GM18870 (cell line): Measurements from ENCODE around the gene AMHR2.

Experiments
- ATAC-seq: cut with Tn5 transposase; IDR thresholded peaks from one replicate; pipeline ENCODE4 v1.9.1; 2021; ENCODE audit warnings: moderate library complexity; ENCODE audit not compliant: unreplicated experiment

The AMHR2 gene

DNA sequence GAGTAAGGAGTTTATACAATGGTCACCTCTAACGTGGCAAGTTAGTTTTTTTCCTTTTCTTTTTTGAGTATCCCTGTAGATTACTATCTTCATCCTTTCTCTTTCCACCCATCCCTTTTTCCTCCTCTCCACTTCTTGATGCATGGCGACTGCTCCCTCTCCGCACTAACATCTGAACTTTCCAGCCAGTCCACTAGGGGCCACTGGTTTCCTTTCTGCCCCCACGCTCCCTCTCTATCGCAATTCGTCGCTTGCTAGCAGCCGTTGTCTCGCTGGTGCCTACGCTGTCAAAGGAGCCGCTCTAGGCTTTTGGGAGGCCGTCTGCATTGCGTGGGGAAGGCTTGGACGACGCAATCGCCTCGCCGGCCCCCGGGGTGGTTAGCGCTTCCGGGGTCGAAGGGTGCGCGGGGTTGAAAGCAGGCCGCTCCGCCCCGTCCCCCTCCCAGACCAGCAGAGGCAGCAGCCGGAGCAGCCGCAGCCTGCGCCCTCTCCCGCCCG, 28.1 kb downstream of the AMHR2 start, which contains the start of gene PCBP2:
Gene PCBP2, plus strand, starts transcription at position 442 of the 498 bp plus-strand sequence. CDS start 2,699 bp downstream, outside the sequence.
- peak; percentile 91 for ATAC-seq

DNA sequence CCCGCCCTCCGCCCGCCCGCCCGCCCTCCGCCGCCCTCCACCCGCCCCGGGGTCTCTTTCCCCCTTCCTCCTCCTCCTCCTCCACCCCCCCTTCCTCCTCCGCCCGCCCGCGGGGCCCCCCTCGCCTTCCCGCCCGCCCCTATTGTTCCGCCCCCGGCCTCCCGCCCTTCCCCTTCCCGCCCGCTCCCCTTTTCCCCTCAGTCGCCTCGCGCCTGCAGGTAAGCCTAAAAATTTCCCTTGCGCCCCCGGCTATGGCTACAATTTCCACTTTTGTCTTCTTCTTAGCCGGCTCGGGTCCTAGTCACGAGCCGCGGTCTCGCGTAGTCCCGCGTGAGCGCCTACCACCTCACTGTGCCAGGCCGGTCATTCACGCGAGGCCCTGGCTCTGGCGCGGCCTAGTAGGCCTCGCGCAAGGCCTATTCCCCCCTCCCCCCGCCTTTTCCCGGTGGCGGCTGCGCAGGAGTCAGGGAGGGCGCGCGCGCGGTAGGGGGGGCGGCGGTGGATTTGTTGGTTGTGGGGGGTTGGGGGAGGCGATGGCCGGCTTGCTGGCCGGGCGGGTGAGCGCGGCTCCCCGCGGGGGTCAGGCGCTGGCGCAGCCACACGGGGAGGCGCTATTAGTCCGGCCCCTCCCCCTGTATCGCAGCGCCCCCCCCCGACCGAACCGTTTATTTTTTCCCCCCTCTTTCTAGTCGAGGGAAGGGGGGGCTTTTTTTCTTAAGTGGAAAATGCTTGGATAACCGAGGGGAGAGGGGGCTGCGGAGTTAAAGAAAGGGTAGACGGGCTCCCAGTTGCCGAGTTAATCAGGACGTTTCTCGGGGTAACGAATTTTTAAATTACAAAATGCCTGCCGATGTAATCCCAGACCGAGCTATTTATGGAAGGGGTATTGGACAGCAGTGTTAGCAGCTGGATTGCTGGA, 28.8 kb downstream of the AMHR2 start:
- ATAC-seq, result no peak

DNA sequence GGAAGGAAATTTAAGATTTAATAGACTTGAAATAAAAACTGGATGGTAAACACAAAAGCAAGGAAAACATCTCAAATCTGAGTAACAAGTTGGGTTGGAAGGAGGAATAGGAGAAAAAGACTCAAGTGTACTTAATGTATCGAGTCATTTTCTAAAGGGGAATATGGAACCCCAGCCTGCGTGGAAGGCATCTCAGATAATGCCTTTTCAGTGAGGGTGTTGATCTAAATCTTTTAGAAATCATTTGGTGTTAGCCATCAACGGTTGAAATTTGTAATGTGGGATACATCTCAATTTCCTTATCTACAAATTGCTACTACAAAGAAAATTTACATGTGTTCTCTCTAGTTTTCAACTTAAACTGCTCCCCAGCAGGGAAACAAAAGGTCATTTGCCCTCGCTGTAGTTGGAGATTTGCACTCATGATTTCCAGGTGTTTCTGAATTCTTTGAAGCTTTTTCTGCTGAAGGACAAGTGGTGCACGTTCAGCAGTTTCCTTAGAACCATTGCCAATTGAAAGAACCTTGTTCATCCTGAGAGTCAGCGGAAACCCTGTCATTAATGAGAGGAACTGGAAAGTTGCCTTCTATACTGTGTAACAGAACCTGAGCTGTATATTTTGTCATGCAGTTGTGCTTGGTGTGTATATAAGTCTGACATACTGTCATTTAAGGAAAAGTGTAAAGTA, 30.4 kb downstream of the AMHR2 start:
- no peak for ATAC-seq

DNA sequence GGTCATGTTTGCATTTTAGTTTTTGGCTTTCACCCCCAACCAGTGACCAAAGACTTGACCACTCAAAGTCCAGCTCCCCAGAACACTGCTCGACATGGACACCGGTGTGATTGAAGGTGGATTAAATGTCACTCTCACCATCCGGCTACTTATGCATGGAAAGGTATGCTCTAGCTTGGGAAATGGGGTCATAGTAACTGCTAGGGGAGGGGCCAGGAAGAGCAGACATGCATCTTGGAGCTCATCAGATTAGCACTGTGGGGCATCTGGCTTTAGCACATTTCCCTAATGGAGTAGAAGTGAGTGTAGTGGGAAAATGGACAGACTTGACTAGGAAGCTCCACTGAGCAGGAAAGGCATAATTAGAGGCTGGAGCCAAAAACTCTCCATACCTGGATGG, 31.1 kb downstream of the AMHR2 start:
- ATAC-seq, result no peak

DNA sequence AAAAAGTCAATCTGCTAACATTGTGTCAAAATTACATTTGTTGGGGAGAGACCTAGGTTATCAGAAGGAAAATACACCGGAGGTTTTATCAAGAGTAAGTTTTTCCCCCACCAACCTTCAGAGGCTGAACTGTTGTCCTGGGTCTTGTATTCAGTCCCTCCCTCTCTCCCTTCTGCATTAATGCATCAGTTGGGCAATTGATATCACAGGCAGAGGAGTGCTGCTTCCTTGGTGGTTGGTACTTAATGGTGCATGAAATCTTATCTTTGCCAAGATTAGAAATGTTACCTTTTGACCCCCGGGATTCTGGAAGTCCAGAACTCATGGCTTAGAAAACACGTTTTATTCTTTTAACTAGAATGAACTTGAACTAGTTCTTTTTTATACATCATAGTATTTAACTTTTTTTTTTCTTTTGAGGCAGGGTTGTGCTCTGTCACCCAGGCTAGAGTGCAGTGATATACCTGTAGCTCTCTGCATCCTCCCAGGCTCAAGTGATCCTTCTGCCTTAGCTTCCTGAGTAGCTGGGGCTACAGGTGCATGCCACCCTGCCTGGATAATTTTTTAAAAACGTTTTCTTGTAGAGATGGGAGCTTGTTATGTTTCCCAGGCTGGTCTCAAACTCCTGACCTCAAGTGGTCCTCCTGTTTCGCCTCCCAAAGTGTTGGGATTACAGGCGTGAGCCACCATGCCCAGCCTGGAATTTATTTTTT, 33.2 kb downstream of the AMHR2 start:
- no peak for ATAC-seq

DNA sequence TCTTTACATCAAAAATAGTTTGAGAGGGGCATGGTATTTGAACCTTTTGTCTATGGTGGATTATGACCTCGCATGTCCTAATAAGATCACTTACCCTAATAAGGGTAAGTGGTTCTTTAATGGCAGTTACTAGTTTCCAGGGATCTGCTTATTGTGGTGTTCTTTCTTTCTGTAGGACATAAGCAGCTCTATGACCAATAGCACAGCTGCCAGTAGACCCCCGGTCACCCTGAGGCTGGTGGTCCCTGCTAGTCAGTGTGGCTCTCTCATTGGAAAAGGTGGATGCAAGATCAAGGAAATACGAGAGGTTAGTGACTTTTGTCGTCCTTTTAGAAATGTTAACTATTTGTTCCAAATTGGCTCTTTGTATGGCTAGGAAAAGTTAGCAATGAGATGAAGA, 35.4 kb downstream of the AMHR2 start:
- no peak for ATAC-seq

DNA sequence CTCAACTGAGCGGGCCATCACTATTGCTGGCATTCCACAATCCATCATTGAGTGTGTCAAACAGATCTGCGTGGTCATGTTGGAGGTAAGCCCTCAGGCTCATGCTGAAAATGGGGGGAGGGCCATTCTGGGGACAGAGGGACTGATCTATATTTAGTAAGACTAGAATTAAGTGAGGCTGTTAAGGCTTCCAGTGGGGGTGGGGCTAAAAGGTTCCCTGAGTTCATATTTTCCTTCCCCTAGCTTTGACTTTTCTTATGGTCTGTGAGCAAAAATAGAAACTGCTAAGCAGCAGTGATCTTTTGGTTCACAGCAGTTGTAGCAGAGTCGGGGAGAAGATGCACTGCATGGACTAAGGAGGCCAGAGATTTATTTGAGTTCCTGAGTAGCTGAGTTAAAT, 37.4 kb downstream of the AMHR2 start:
- ATAC-seq, result no peak

DNA sequence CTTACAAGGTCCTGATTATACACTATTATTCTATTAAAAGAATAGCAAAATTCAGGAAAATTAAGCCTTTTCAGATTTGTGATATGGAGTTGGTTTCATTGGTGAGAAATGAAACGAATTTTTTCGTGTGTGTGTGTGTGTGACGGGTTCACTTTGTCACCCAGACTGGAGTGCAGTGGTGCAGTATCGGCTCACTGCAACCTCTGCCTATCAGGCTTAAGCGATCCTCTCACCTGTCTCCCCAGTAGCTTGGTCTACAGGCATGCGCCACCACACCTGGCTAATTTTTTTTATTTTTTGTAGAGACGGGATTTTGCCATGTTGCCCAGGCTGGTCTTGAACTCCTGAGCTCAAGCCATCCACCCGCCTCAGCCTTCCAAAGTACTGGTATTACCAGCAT, 37.9 kb downstream of the AMHR2 start:
- ATAC-seq, result no peak

DNA sequence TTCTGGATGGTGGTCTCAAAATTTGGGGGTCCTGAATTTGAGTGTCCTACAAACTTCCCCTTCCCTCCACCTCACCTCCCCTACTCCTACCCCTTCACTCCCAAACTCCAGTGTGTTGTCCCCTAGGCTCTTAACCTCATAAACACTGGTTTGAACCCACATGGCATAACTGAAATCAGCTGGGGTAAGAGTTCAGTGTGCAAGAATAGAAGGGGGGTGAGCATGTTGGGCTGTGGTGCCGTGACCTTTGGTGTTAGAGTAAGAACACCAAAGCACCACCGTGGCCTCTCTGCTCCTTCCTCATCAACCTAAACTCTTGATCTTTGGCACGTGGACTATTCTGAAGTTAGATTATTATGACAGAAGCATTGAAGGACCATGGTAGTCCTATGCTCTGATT, 39.3 kb downstream of the AMHR2 start:
- ATAC-seq, result no peak

DNA sequence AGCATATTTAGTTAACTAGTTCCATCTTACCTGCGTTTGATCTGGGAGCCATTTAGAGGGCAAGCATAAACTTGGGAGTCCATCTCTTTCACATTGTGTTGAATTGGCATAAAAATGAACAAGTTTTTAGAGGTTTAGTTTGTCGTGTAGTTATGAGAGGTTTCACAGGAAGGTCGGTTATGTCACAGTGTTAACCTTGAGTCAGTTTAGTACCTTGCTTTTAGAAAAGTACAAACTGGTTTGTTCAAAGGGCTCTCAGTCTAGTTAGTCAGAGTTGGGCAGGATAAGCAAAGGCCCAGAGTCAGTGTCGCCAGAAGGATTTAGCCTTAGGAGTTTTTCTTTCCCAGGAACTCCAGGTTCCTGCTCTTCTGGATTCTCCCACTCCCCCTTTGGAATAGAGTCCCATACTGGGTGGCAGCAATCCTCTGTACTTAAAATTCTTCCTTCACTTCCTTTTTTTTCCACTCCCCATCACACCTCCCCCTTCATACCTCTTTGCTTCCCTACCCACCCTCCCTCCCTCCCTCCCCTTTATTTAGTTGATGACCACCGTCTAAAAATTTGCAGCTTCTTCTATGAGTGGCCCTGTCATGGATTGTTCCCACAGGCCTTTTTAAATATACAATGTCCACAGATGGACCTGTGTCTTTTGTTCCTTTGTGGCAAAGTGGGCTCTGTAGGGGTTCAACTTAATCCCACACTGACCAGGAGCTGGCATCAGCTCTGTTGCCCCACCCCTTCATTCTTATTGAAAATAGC, 40.3 kb downstream of the AMHR2 start:
- ATAC-seq, result no peak

DNA sequence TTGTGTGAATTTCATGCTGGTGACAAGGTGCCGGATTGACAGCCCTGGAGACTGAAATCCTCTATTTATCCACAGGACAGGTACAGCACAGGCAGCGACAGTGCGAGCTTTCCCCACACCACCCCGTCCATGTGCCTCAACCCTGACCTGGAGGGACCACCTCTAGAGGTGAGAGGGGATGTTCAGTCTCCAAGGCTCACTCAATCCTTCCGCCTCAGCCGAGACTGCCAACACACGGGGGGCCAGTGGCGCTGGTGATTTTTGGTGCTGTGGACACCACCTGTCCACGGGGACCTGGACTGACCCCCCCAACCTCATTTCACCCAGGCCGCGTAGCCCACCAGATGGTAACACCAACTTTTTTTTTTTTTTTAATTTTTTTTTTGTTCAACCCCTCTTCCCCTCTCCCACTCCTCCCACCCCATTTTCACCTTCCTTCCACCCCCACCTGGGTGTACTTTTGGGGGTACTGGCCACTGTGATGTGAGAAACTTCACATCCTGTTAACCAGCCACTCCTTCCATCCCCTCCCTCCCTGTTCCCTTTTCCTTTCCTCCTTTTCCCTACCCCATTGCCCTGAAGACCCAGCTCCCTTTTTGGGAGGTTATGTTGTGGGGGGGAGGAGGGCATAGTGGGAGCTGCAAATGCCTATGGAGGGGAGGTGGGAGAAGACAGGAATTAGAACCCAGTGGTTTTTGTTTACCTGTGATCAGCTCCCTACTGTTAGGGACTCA, 41.2 kb downstream of the AMHR2 start:
- no peak for ATAC-seq

DNA sequence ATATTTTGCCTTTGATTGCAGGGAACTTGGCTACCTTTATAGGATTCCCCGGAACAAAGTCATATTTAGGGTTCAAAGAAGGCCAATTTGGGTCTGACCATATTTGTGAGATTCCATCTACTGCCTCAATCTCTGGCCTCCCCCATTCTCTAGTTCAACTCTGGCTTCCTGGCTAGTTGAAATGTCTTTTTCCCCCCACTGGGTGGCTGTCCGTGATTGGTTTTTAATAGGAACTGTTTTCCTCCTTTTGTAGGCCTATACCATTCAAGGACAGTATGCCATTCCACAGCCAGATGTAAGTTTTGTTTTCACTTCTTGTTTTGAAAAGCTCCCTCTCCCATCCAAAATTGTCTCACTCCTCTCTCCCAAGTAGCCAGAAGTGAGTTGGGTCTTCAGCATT, 42.0 kb downstream of the AMHR2 start:
- ATAC-seq, result no peak

DNA sequence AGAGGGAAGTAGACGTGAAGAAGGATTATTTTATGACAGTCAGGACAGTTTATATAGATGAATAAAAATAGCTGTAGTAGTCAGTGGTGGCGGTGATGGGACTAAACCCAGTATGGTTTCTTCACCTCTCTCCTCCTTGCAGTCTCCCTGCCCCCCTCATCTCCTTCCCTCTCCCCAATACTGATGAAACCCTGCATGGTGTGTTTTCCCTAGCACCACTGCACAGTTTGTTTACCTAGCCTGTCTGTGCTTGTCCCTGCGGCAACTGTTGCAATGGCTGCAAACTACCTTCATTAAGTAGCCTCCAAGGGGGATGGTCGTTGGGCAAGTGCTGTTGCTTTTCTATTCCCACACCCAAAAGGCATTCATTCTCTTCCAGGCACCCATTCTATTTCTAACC, 43.0 kb downstream of the AMHR2 start:
- ATAC-seq, result no peak

DNA sequence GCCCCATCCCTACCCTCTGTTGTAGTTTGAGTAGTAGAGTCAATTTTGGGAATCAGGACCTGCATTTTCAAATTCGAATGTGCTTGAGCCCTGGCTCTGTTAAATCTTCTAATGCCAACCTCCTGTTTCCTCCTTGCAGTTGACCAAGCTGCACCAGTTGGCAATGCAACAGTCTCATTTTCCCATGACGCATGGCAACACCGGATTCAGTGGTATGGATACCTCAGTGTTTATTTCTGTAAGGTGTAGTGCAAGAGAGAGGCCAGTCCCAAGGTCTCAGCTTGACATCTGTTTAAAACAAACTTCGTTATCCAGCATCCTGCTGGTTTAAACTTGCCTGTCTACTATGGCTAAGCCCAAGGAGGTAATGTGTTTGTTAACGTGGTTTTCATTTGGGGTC, 43.4 kb downstream of the AMHR2 start:
- ATAC-seq, result no peak

DNA sequence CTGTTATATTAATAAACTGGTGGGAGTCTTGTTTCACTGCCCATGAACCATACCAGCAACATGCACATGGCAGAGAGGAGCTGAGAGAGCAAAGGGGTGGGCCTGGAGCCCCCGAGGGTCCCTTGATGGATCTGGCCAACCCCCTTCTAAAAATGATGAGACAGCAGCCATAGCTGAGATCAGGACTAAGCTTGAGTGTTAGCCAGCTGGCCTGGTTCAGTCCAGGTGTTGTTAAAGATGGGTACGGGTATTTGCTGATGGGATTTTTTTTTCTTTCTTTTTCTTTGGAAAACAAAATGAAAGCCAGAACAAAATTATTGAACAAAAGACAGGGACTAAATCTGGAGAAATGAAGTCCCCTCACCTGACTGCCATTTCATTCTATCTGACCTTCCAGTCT, 44.2 kb downstream of the AMHR2 start:
- ATAC-seq, result no peak

DNA sequence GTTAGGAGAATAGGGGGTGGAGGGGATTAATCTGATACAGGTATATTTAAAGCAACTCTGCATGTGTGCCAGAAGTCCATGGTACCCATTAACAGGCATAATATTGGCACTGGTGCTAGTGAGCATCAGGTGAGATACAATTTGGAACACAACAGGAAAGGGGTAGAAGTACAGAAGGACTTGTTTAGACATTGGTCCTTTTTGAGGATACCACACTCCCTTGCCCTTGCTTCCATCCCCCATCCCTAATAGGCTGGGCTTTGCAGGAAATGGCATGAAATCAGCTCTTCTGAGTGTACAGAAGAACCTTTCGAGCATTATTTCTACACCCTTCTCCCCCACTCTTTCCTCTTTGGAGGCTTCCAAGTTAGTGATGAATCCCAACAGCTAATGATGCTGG, 44.6 kb downstream of the AMHR2 start:
- ATAC-seq, result no peak

DNA sequence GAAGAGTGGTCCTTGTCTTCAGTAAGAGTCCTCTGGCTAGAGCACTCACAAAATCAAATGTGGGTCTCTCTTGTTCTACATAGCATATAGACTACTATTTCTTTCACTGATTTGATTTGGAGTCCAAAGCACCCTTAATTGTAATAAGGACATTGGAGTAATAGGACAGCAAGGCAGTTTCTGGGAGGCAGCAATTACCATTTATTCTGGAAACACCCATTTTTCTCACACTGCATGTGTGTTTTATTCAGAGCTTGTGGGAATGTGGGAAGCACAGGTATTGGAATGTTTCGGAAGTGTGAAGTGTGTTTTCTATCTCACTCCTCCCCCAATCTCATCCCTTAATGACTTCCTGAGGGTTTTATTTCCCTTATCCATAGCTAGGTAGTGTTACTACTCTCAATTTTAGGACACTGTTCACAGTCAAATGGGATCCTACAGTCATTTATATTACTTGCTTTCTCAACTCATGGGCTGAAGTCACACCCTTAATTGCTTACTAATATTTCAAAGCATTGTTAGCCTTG, 48.5 kb downstream of the AMHR2 start:
- no peak for ATAC-seq

DNA sequence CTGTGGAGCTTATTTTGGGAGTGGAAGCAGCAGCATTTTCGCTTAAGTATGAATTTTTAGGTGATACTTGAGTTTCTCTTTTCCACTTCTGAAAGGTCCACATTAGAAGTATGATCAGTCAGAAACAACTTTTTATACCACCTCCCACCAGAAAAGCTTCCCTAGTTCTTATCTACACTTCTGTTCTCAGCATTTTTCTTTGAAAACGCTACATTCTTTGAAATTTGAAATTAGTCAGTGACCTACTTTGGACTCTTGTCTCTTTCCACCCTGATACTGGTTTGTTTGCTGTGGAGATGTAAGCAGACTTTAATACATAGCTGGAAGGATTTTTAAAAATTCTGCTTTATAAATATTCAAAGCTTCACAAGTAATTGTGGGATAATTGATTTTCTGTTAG, 50.4 kb downstream of the AMHR2 start:
- ATAC-seq, result no peak

DNA sequence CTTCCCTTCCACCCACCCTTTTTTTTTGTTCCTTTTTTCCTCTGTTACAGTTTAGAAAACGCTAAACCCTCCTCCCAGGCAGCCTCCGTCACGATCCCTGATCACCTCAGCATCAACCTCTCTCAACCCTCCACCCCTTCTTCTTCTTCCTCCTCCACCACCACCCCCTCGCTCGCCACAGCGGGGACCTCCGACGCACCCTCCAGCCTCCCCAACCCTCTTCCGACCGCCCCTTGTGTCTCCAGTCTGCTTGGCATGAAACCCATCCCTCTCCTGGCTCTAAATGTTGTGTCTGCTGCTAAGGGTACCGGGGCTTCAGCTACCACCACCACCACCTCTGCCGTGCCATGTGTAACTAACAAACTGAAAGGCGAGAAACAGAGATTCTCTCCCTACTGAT, 51.2 kb downstream of the AMHR2 start:
- ATAC-seq, result no peak

DNA sequence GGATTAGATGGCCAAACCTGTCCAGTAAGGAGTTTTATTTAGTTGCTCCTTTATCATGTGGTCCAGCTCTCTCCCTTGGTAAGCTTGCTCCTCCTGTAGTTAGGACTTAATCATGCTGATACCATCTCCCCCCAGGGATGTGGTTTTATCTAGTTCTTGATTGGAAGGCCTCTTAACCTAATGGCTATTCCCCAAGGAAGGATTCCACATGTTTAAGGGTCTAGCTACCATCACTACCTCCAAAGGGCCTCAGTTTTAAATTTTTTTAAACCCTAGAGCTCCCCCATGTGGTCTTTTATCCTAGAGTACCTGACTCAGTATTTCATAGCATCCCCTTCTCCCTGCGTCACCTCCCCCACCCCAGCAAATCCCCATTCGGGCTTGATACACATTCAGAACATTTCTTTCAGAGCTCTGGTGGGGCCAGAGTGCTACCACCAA, 53.1 kb downstream of the AMHR2 start:
- ATAC-seq, result no peak
